K562 (cell line): Measurements from ENCODE around the gene DRC1.

Experiments used
- DPF2 ChIP-seq: fragments of 450-650 bp; IDR thresholded peaks from 2 replicates; pipeline ENCODE4 v1.6.1; 2016
- SPI1 ChIP-seq: IDR thresholded peaks from 2 replicates; pipeline ENCODE4 v1.6.1; 2011; ENCODE audit warnings: low read depth, low read length, control low read depth, borderline replicate concordance
- ZNF23 ChIP-seq: fragments of 250-450 bp; sonication (Bioruptor Pico); IDR thresholded peaks from 2 replicates; pipeline ENCODE4 v1.4.0; 2020; ENCODE audit warnings: mild to moderate bottlenecking

GRCh38 chr2:26451700-26452099 lies 50.0 kb downstream of the DRC1 start:
- TF ChIP-seq ZNF23 (CRISPR knock-in tag) = no peak
- TF ChIP-seq DPF2 = no peak
- TF ChIP-seq SPI1 = no peak
